ENCODE data around the gene GUCY1A1. TPM values are rescaled to one million over a fixed set of nuclear protein-coding genes. Genes with fewer than 3 reads are reported as not detected.

Gene GUCY1A1
- total and polyA plus RNA-seq, 7 donors: 1.2 to 254 (median 87.5) TPM

- peak overlapping the region in 3 of 4 donors; percentile 62 to 76 (median 66) for H3K27ac ChIP-seq
- intact Hi-C loops (cut with DNase I): loop anchor here (10.0 kb wide), 1 partner anchor 158 kb away; no protein-coding TSS in a partner anchor
- 67 to 85% methylated on average over 1 of the region's 1 CpG for WGBS, 2 donors
Measured at GRCh38 chr4:155692361-155692760, 25.7 kb downstream of the GUCY1A1 start.

GRCh38 chr4:155693015-155693663 lies 26.5 kb downstream of the GUCY1A1 start:
- H3K36me3 ChIP-seq: peaks cover 0 to 9% (median 0%) of the 10 kb centered on the region in 4 donors
- peak overlapping the region; percentile 41 to 76 (median 64) for H3K27ac ChIP-seq
- peaks cover 0 to 89% (median 45%) of the 10 kb centered on the region in 4 donors for H3K4me1 ChIP-seq
- TF ChIP-seq POLR2A (IDR thresholded peaks at IDR 0.05) (no peak), EP300 (IDR thresholded peaks at IDR 0.05) (peak in 1 of 4 donors; percentile 39), POLR2AphosphoS5 (IDR thresholded peaks at IDR 0.05) (peak in 2 of 4 donors; percentile 60)
- intact Hi-C loops (cut with DNase I): loop anchor here (10.0 kb wide), 1 partner anchor 158 kb away; no protein-coding TSS in a partner anchor
- H3K27me3 ChIP-seq: no peaks in the 10 kb centered on the region
- 14 to 61% methylated on average over 4 of the region's 4 CpGs for WGBS, 2 donors
- no peak overlapping the region for H3K4me3 ChIP-seq
- H3K9me3 ChIP-seq: no peaks in the 10 kb centered on the region
- no peak for DNase-seq

More at GRCh38 chr4:155692361-155692760, 25.7 kb downstream of the GUCY1A1 start:
- TF ChIP-seq CTCF (IDR thresholded peaks at IDR 0.05) (no peak), POLR2AphosphoS5 (IDR thresholded peaks at IDR 0.05) (no peak), EP300 (IDR thresholded peaks at IDR 0.05) (no peak), POLR2A (IDR thresholded peaks at IDR 0.05) (no peak)
- peaks cover 0 to 1% (median 0%) of the 10 kb centered on the region in 4 donors for H3K36me3 ChIP-seq
- no peaks in the 10 kb centered on the region for H3K9me3 ChIP-seq
- DNase-seq: no peak
- H3K4me3 ChIP-seq: no peak overlapping the region
- H3K4me1 ChIP-seq: peaks cover 0 to 95% (median 49%) of the 10 kb centered on the region in 4 donors
- H3K27me3 ChIP-seq: no peaks in the 10 kb centered on the region

- Histone ChIP-seq H3K4me3 (no peak overlapping the region), H3K27ac (peak overlapping the region in 3 of 4 donors; percentile 62 to 76 (median 66)), H3K9me3 (no peaks in the 10 kb centered on the region), H3K27me3 (no peaks in the 10 kb centered on the region), H3K4me1 (peaks cover 0 to 78% (median 40%) of the 10 kb centered on the region in 4 donors), H3K36me3 (peaks cover 0 to 20% (median 0%) of the 10 kb centered on the region in 4 donors)
- intact Hi-C loops (cut with DNase I): loop anchor here (10.0 kb wide), 1 partner anchor 159 kb away; no protein-coding TSS in a partner anchor
- 82% methylated on average over 2 of the region's 2 CpGs for WGBS, 2 donors
- no peak for DNase-seq
- TF ChIP-seq EP300 (IDR thresholded peaks at IDR 0.05): no peak
- peak in 1 of 4 donors; percentile 19 for TF ChIP-seq POLR2AphosphoS5 (IDR thresholded peaks at IDR 0.05)
Measured at GRCh38 chr4:155694100-155694785, 27.6 kb downstream of the GUCY1A1 start.

- peaks cover 0 to 22% (median 0%) of the 10 kb centered on the region in 4 donors for H3K36me3 ChIP-seq
- peaks cover 0 to 58% (median 29%) of the 10 kb centered on the region in 4 donors for H3K4me1 ChIP-seq
- intact Hi-C loops (cut with DNase I): loop anchor here (10.0 kb wide), 1 partner anchor 161 kb away; no protein-coding TSS in a partner anchor
- H3K9me3 ChIP-seq: no peaks in the 10 kb centered on the region
- no peak overlapping the region for H3K4me3 ChIP-seq
- DNase-seq: no peak
- no peaks in the 10 kb centered on the region for H3K27me3 ChIP-seq
- 57 to 69% methylated on average over 1 of the region's 1 CpG for WGBS, 2 donors
- TF ChIP-seq POLR2A (IDR thresholded peaks at IDR 0.05): no peak
- TF ChIP-seq POLR2AphosphoS5 (IDR thresholded peaks at IDR 0.05): no peak
- TF ChIP-seq CTCF (IDR thresholded peaks at IDR 0.05): no peak
- peak overlapping the region in 3 of 4 donors; percentile 19 to 76 (median 21) for H3K27ac ChIP-seq
Measured at GRCh38 chr4:155696226-155696625, 29.6 kb downstream of the GUCY1A1 start.

- intact Hi-C loops (cut with DNase I): loop anchor here (10.0 kb wide), 1 partner anchor 162 kb away; no protein-coding TSS in a partner anchor
- Histone ChIP-seq H3K9me3 (no peaks in the 10 kb centered on the region), H3K27me3 (no peaks in the 10 kb centered on the region), H3K27ac (peak overlapping the region in 3 of 4 donors; percentile 19 to 76 (median 21)), H3K4me3 (no peak overlapping the region), H3K36me3 (peaks cover 0 to 22% (median 0%) of the 10 kb centered on the region in 4 donors), H3K4me1 (peaks cover 0 to 53% (median 29%) of the 10 kb centered on the region in 4 donors)
- DNase-seq: no peak
- 59 to 75% methylated on average over 6 of the region's 6 CpGs for WGBS, 2 donors
- no peak for TF ChIP-seq POLR2A (IDR thresholded peaks at IDR 0.05)
Measured at GRCh38 chr4:155696726-155697125, 30.1 kb downstream of the GUCY1A1 start.

GRCh38 chr4:155701827-155702226 lies 35.2 kb downstream of the GUCY1A1 start:
- H3K27me3 ChIP-seq: no peaks in the 10 kb centered on the region
- no peaks in the 10 kb centered on the region for H3K9me3 ChIP-seq
- 92% methylated on average over 2 of the region's 2 CpGs for WGBS, 2 donors
- no peak overlapping the region for H3K27ac ChIP-seq
- DNase-seq: no peak
- H3K4me3 ChIP-seq: no peak overlapping the region
- H3K36me3 ChIP-seq: peaks cover 0 to 24% (median 0%) of the 10 kb centered on the region in 4 donors
- intact Hi-C loops (cut with DNase I): no loop called here
- H3K4me1 ChIP-seq: peaks cover 0 to 44% (median 21%) of the 10 kb centered on the region in 4 donors
- no peak for TF ChIP-seq POLR2A (IDR thresholded peaks at IDR 0.05)
- no peak for TF ChIP-seq EP300 (IDR thresholded peaks at IDR 0.05)
- TF ChIP-seq POLR2AphosphoS5 (IDR thresholded peaks at IDR 0.05): no peak
- TF ChIP-seq CTCF (IDR thresholded peaks at IDR 0.05): no peak

Data from sigmoid colon (tissue), 7 donors.